IMR-90 (cell line): ENCODE measurements around the gene NOX3. TPM values are rescaled to one million over a fixed set of nuclear protein-coding genes. Genes with fewer than 3 reads are reported as not detected.

Source experiments
- ATAC-seq: fragments of 200-7000 bp; cut with Tn5 transposase; 2 replicates; pipeline ENCODE4 v1.9.1; 2020; ENCODE audit warnings: low read depth, mild to moderate bottlenecking, moderate library complexity
- BruUV-seq: library from RNA; stranded (reverse); fragments of 400-500 nt; replicated peaks from 2 replicates; lab custom pipeline; 2021; lab: Mats Ljungman, UMichigan
- CTCF ChIA-PET: fragments of 300-600 bp; formaldehyde crosslinking; extraction: SDS; loops from one replicate; lab custom pipeline; 2021; ENCODE audit warnings: antibody characterized with exemption; lab: Yijun Ruan, JAX
- POLR2A ChIA-PET: fragments of 300-600 bp; sonication (Branson Sonifier 250); formaldehyde crosslinking; loops from one replicate; lab custom pipeline; 2022; ENCODE audit warnings: antibody characterized with exemption; ENCODE audit not compliant: unreplicated experiment; lab: Charles Lee
- DNase-seq: peaks from one replicate; pipeline ENCODE4 v3.0.0; 2013
- H2AFZ ChIP-seq: replicated peaks from 2 replicates; pipeline ENCODE3; 2013; ENCODE audit warnings: low read length, mild to moderate bottlenecking; ENCODE audit not compliant: poor library complexity
- H2AK5ac ChIP-seq: 2 replicates; pipeline ENCODE4 v1.6.1; 2013; ENCODE audit warnings: low read depth, low read length, inconsistent platforms
- H2AK9ac ChIP-seq: replicated peaks from 2 replicates; pipeline ENCODE3; 2013; ENCODE audit warnings: mild to moderate bottlenecking, low read depth, low read length, moderate library complexity; ENCODE audit not compliant: poor library complexity
- H2BK120ac ChIP-seq: 2 replicates; pipeline ENCODE4 v1.6.1; 2013; ENCODE audit warnings: low read depth, low read length, inconsistent platforms
- H2BK15ac ChIP-seq: 3 replicates; pipeline ENCODE4 v1.6.1; 2013; ENCODE audit warnings: low read depth, low read length, inconsistent platforms
- H2BK20ac ChIP-seq: 2 replicates; pipeline ENCODE4 v1.6.1; 2013; ENCODE audit warnings: low read depth, mild to moderate bottlenecking, inconsistent platforms, low read length, moderate library complexity
- H2BK5ac ChIP-seq: 2 replicates; pipeline ENCODE4 v1.6.1; 2013; ENCODE audit warnings: mild to moderate bottlenecking, low read depth, low read length, inconsistent platforms; ENCODE audit not compliant: poor library complexity, severe bottlenecking
- H3K14ac ChIP-seq: replicated peaks from 2 replicates; pipeline ENCODE4 v1.6.1; 2013; ENCODE audit warnings: low read depth, low read length, inconsistent platforms
- H3K18ac ChIP-seq: 2 replicates; pipeline ENCODE4 v1.6.1; 2013; ENCODE audit warnings: low read depth, low read length, control low read depth
- H3K23ac ChIP-seq: 2 replicates; pipeline ENCODE4 v1.6.1; 2013; ENCODE audit warnings: low read depth, low read length, inconsistent platforms
- H3K27ac ChIP-seq: 2 replicates; pipeline ENCODE4 v1.5.1; 2013; ENCODE audit warnings: mild to moderate bottlenecking, control low read depth, low read length; ENCODE audit not compliant: insufficient read depth
- H3K27me3 ChIP-seq: 2 replicates; pipeline ENCODE4 v1.6.1; 2013; ENCODE audit warnings: low read length; ENCODE audit not compliant: control insufficient read depth, insufficient read depth
- H3K36me3 ChIP-seq: 2 replicates; pipeline ENCODE4 v1.6.1; 2013; ENCODE audit warnings: low read length, mixed read lengths; ENCODE audit not compliant: control insufficient read depth, insufficient read depth
- H3K4ac ChIP-seq: 2 replicates; pipeline ENCODE4 v1.6.1; 2013; ENCODE audit warnings: low read depth, low read length, inconsistent platforms
- H3K4me1 ChIP-seq: 2 replicates; pipeline ENCODE4 v1.6.1; 2013; ENCODE audit warnings: low read length, mixed read lengths; ENCODE audit not compliant: control insufficient read depth, insufficient read depth
- H3K4me2 ChIP-seq: 2 replicates; pipeline ENCODE4 v1.6.1; 2013; ENCODE audit warnings: low read depth, mild to moderate bottlenecking, control low read depth, low read length, moderate library complexity
- H3K4me3 ChIP-seq: 2 replicates; pipeline ENCODE4 v1.5.1; 2013; ENCODE audit warnings: low read depth, mild to moderate bottlenecking, control low read depth, low read length, moderate library complexity; ENCODE audit not compliant: insufficient read depth
- H3K56ac ChIP-seq: 2 replicates; pipeline ENCODE4 v1.6.1; 2013; ENCODE audit warnings: low read length, inconsistent platforms; ENCODE audit not compliant: insufficient read depth; ENCODE audit errors: extremely low read depth
- H3K79me1 ChIP-seq, 2 experiments: 2 replicates each; pipeline ENCODE4 v1.6.1; 2013; ENCODE audit warnings: low read length in 2 of 2, inconsistent platforms in 1 of 2, low read depth in 1 of 2
- H3K9ac ChIP-seq: 2 replicates; pipeline ENCODE4 v1.6.1; 2013; ENCODE audit warnings: low read depth, low read length, control low read depth
- H3K9me1 ChIP-seq: 2 replicates; pipeline ENCODE4 v1.6.1; 2013; ENCODE audit warnings: low read length, inconsistent platforms; ENCODE audit not compliant: insufficient read depth
- H3K9me3 ChIP-seq: 2 replicates; pipeline ENCODE4 v1.6.1; 2013; ENCODE audit warnings: low read length; ENCODE audit not compliant: control insufficient read depth, insufficient read depth
- H4K20me1 ChIP-seq: 2 replicates; pipeline ENCODE4 v1.6.1; 2013; ENCODE audit warnings: low read length, inconsistent platforms; ENCODE audit not compliant: insufficient read depth
- H4K5ac ChIP-seq: 2 replicates; pipeline ENCODE4 v1.6.1; 2013; ENCODE audit warnings: mild to moderate bottlenecking, low read depth, low read length, control low read depth
- H4K8ac ChIP-seq, 2 experiments: 2 replicates each; pipeline ENCODE4 v1.6.1; 2013; ENCODE audit warnings: low read depth in 2 of 2, low read length in 2 of 2, control low read depth in 1 of 2, inconsistent platforms in 1 of 2
- H4K91ac ChIP-seq: 2 replicates; pipeline ENCODE4 v1.6.1; 2013; ENCODE audit warnings: low read depth, low read length, inconsistent platforms; ENCODE audit not compliant: insufficient read depth
- NFE2L2 ChIP-seq: fragments of 150-350 bp; IDR thresholded peaks from 2 replicates; pipeline ENCODE4 v1.6.1; 2016; ENCODE audit warnings: low read depth, mild to moderate bottlenecking, low read length
- POLR2A ChIP-seq: IDR thresholded peaks from 2 replicates; pipeline ENCODE4 v1.6.1; 2012; ENCODE audit warnings: mild to moderate bottlenecking, low read depth, low read length
- RFX5 ChIP-seq: IDR thresholded peaks from 2 replicates; pipeline ENCODE4 v1.8.0; 2012; ENCODE audit warnings: low read depth, mild to moderate bottlenecking, low read length, moderate library complexity
- WGBS, 2 experiments: methylation state at CpG; one replicate each; pipeline versions ENCODE4 v1.1.5 to v1.1.7; 2013; ENCODE audit warnings: missing lambda C conversion rate in 2 of 2; ENCODE audit not compliant: insufficient read length in 1 of 2; ENCODE audit errors: extremely low coverage in 2 of 2; 5-methylcytosine and 5-hydroxymethylcytosine counted together
- dilution Hi-C: fragments of 300-500 bp; cut with HindIII; formaldehyde crosslinking; loops from one replicate; pipeline ENCODE4 v1.14.3; 2018; ENCODE audit warnings: low sequenced_read_pairs; ENCODE audit not compliant: unreplicated experiment
- in situ Hi-C: fragments of 300-500 bp; cut with MboI; formaldehyde crosslinking; loops from 3 replicates; pipeline ENCODE4 v1.14.3; 2019; ENCODE audit warnings: low sequenced_read_pairs, inconsistent platforms, mixed read lengths
- intact Hi-C: fragments of 100-400 bp; cut with micrococcal nuclease; formaldehyde crosslinking; loops from 2 replicates; pipeline ENCODE4 v1.10.0; 2022
- polyA plus RNA-seq, 3 experiments: library from polyadenylated mRNA; depleted of rRNA; stranded (reverse); fragments of >200 nt; gene quantifications; 2 replicates each; pipeline ENCODE4 v1.2.3, GENCODE V29; 2012; ENCODE audit warnings: low replicate concordance in 1 of 3
- total RNA-seq: library from RNA; depleted of rRNA; stranded (reverse); fragments of >200 nt; gene quantifications from 2 replicates; pipeline ENCODE4 v1.2.3, GENCODE V29; 2012

Gene NOX3
- total and polyA plus RNA-seq, 2 of the 4 experiments (the other 2 are of a cell fraction), result not detected

GRCh38 chr6:155398701-155399061 lies 57.0 kb downstream of the NOX3 start:
- Histone ChIP-seq H3K4me2 (no peak overlapping the region), H2AFZ (no peak overlapping the region), H2BK15ac (no peak overlapping the region), H4K5ac (no peak overlapping the region), H3K79me1 (no peaks in the 10 kb centered on the region), H3K18ac (no peak overlapping the region), H3K36me3 (no peaks in the 10 kb centered on the region), H4K91ac (no peak overlapping the region), H3K4me3 (no peak overlapping the region), H3K14ac (no peak overlapping the region), H2AK5ac (no peak overlapping the region), H4K8ac (no peak overlapping the region), H2BK120ac (no peak overlapping the region), H3K23ac (no peak overlapping the region), H2BK20ac (no peak overlapping the region), H3K27me3 (no peaks in the 10 kb centered on the region), H3K4ac (no peak overlapping the region), H3K9ac (no peak overlapping the region), H3K9me1 (0 out of 2 replicates have a peak, but pooled peaks cover 3% of the 10 kb centered on the region), H4K20me1 (no peaks in the 10 kb centered on the region), H3K9me3 (no peaks in the 10 kb centered on the region), H2BK5ac (no peak overlapping the region), H3K4me1 (peaks cover 2% of the 10 kb centered on the region; the same call in 1 of the 2 replicates), H3K27ac (no peak overlapping the region), H2AK9ac (no peak overlapping the region), H3K56ac (no peak overlapping the region)
- WGBS, 2 experiments, result 92% methylated on average over 5 of the region's 7 CpGs; no CpG with 5 or more reads in 1 of the 2 experiments
- TF ChIP-seq POLR2A (no peak), RFX5 (no peak), NFE2L2 (no peak)
- intact Hi-C loops (no loop called here), dilution Hi-C loops (no loop called here), in situ Hi-C loops (no loop called here)
- no TSS peak for BruUV-seq
- CTCF ChIA-PET, result no interaction called here
- POLR2A ChIA-PET, result interaction anchor here (0.6 kb wide), 1 partner anchor 127 kb away, joined by 8 read pairs; no protein-coding TSS in a partner anchor
- DNase-seq, result no peak
- no peak for ATAC-seq
